Activated gamma-delta T cell (primary cell): ENCODE data around the gene SENP1.

Experiments
- DNase-seq: peaks from one replicate; lab custom pipeline; 2025; lab: John Stamatoyannopoulos, UW

Gene SENP1

GRCh38 chr12:48017921-48018617 is 87.8 kb downstream of the SENP1 start:
- no peak for DNase-seq

- no peak for DNase-seq
Observed at GRCh38 chr12:48017496-48017895, 88.4 kb downstream of the SENP1 start.

- no peak for DNase-seq
Observed at GRCh38 chr12:48016373-48017020, 89.4 kb downstream of the SENP1 start.

- no peak for DNase-seq
Observed at GRCh38 chr12:48015954-48016353, 89.9 kb downstream of the SENP1 start.

GRCh38 chr12:48015129-48015528 is 90.8 kb downstream of the SENP1 start:
- no peak for DNase-seq

- DNase-seq = no peak
Observed at GRCh38 chr12:48013287-48013686, 92.6 kb downstream of the SENP1 start.

- DNase-seq = no peak
Observed at GRCh38 chr12:48012070-48012469, 93.8 kb downstream of the SENP1 start.

- no peak for DNase-seq
Observed at GRCh38 chr12:48010366-48010970, 95.4 kb downstream of the SENP1 start.

GRCh38 chr12:48009471-48009870 is 96.4 kb downstream of the SENP1 start:
- no peak for DNase-seq

- DNase-seq = no peak
Observed at GRCh38 chr12:48008950-48009349, 96.9 kb downstream of the SENP1 start.

GRCh38 chr12:48008349-48008748 is 97.5 kb downstream of the SENP1 start:
- no peak for DNase-seq

- no peak for DNase-seq
Observed at GRCh38 chr12:48007206-48007605, 98.7 kb downstream of the SENP1 start.

- no peak for DNase-seq
Observed at GRCh38 chr12:48005750-48006021, 100.2 kb downstream of the SENP1 start.

- no peak for DNase-seq
Observed at GRCh38 chr12:48005001-48005749, 100.7 kb downstream of the SENP1 start.

GRCh38 chr12:48004053-48004941 is 101.6 kb downstream of the SENP1 start, which contains the start of gene COL2A1:
COL2A1 (minus strand) TSS chr12:48004476; CDS start chr12:48004321, 155 bp downstream.
- no peak for DNase-seq

- DNase-seq = no peak
Observed at GRCh38 chr12:48003226-48004052, 102.4 kb downstream of the SENP1 start.

GRCh38 chr12:48002773-48003218 is 103.1 kb downstream of the SENP1 start:
- no peak for DNase-seq

GRCh38 chr12:48002414-48002730 is 103.5 kb downstream of the SENP1 start:
- DNase-seq = no peak

- DNase-seq = no peak
Observed at GRCh38 chr12:48001505-48002413, 104.1 kb downstream of the SENP1 start.
